Eye (tissue), 1 donor: ENCODE results near the gene DUS3L.
A peak's percentile ranks its signal among the peaks of the same experiment; 100 is the strongest.

ENCODE experiments used
- DNase-seq: peaks from one replicate; pipeline ENCODE4 v3.0.0-alpha.2; 2015

Gene DUS3L

DNA sequence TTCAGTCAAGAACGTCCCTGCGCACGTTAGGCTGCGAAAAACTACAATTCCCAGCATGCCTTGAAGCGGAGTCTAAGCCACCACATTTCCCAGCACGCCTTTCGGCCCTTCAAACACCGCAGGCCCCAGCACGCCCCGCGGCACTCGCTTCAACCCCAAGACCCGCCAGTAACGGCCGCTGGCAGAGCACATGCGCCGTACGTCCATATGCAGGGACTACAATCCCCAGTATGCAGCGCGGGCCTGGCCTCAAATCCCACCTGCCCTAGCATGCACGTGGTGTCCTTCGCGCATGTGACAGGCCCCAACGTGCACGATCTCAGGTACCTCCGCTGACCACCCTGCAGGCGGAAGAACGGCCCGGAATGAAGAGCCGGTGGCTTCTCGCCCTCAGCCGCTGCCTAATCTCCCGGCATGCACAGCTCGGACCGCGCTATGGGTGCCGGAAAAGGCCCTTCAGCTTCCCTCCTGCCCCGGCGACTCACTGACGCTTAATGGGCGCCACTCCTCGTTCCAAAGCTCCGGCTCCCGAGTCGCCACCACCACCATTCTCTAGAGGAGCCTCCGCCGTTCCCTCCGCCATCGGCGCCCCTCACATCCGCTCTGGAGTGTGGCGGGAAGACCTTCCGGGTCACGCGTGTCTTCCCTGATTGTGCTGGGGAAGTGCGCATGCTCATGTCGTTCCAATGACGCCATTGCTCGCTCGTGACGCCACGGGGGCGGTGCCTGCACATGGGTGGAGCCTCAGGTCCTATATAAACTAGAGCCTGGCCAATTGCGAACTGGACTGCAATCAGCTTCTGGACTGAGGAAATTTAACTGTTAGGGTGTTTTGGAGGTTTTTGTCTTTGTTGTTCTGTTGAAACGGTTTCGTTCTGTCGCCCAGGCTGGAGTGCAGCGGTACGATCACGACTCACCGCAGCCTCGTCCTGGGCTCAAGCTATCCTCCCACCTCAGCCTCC, at the start of gene DUS3L:
TSS of gene DUS3L (minus strand) at position 605 of the 962 bp plus-strand sequence. CDS start at position 583, 22 bp downstream.
- peak; percentile 99 for DNase-seq

DNA sequence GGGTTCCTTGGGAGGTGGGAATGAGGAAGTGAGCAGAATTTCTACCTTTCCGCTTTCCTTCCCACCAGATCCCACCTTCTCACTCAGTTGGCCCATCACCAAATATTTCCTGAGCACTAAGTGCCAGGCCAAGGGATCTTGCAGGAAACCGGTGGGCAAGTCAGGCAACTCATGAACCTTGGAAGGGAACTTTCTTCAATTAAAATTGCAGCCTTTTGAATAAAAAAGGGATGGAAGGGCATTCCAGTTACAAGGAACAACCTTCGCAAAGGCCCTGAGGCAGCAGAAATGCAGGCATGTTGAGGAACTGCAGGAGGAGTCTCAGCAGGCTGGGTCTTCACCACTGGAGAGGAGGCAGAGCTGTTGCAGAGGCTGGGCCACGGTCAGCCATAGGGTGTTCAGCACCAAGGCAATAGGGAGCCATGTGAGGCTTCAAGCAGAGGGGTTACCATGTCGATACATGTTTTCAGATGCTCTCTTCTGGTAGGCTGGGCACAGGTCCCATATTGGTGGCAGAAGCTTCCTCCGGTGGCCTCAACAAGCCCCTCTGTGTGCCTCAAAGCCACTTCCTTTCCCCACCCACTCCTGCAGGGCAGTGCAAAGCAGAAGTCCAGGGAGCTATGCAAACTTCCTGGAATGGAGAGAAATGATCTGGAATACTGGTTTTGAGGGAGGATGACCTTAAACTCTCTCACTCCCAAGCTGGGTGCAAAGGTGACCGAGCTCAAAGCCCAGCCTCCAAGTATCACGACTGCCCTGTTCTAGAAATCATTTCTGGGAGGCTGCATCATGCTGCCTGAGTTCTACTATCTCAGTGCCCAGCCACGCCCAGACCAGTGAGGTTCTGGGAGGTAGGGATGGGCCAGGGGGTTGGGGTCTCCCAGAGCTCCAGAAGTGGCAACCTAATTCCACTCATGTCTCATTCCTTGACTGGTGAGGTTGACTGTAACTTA, 48.4 kb upstream of the DUS3L start, which contains the start of gene FUT6:
TSS of gene FUT6 (minus strand) at position 638 of the 953 bp plus-strand sequence. CDS start 7,135 bp downstream, outside the sequence.
- DNase-seq: no peak

- DNase-seq: peak; percentile 5
Measured at GRCh38 chr19:5838353-5839064, 47.5 kb upstream of the DUS3L start.

DNA sequence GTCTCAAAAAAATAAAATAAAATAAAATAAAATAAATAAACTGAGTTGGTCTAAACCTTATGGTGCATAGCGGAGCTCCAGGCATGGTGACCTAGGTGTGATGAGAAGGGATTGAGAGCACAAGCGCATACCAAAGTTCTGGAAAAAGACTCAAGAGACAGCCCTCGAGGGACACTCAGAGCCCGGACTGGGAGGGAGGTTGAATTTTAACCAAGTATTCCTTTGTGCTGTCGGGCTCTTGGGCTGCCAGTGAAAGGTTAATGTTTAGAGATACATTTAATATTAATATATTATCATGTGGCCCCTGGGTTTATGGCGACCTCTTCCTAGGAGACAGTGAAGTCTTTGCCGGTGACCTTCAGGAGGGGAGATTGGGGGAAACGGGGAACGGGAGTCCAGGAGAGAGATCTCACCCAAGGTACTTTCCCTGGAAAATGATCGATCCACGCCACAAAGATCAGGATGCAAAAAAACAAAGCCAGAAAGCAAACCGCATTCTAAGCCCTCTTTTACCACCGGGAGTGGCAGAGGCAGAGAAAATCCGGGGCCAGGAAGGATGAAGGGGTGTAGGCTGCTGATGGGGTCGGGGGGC, 46.9 kb upstream of the DUS3L start:
- DNase-seq: no peak

DNA sequence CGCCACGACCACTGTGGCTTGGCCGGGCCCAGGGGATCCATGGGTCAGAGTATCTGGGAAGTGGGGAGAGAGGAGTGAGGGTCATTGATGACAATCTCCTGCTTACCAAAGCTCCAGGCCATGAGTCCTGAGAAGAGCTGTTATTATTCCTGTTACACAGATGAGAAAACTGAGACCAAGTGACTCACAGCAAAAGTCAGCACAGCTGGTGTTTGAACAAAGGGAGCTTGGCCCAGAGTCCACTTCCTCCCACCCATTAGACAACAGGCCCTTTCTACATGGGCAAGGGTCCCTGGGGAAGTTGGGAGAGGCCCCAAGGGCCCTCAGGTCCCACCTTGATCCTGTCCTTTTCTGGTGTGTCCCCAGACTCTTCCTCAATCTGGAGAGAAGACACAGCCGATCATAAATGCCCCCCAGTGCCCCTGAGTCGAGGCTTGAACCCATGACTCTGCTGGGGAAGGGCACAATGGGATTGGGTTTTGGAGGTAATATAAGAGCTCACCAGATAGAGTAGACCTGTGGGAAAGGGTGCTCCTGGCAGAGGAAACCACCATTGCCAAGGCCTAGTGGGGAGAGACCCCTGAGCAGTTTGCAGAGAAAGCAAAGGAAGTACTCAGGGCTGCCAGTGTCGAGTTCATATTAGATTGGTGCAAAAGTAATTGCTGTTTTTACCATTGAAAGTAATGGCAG, 41.7 kb upstream of the DUS3L start:
- DNase-seq: no peak

- DNase-seq: no peak
Measured at GRCh38 chr19:5832061-5832460, 41.1 kb upstream of the DUS3L start.

DNA sequence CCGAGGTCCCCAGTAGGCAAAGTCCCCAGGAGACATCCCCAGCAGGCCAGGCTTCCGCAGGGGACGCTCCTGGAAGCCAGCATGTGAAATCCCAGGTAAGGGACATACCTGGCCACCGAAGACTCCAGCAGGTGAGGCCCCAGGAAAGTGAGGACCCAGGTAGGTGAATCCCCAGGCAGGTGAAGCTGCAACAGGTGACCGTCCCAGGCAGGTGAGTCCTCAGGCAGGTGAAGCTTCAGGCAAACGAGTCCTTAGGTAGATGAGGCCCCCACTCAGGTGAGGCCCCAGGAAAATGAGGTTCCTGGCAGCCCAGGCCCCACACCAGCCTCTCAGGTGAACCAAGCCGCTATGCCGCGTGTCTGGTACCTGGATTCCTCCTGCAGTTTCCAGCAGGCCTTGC, 40.2 kb upstream of the DUS3L start:
- DNase-seq: no peak

DNA sequence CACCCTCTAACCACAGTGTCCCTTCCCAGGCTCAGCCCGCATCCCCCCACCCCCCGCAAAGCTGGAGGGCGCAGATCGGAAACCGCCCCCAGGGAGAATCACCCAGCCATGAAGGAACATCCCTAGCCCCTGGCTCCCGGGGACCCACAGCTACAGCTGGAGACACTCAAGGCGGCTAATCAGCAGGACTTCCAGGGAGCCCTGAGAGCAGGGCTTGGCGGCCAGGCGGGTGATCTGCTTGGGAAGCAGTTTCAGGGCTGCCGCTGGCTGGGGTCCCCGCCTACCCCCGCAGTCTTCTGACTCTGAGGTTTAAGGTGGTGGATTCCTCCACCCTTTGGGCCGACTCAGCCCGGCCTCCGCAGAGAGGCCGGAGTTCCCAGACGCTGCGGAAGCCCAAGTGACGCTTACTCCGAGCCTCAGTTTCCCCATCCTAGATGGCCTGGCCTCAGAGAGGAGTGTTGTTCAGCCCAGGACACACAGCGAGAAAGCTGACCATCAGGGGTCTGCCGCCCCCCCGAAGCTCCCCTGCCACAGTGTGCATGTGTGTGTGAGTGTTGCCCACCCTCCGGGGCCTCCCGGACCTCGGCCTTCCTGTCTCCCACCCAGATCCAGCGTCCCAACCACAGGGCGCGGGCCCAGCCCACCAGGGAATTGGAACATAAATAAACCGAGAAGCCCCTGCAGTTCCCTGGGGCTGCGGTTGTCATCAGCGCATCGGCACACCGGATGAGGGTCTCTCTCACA, 38.8 kb upstream of the DUS3L start:
- DNase-seq: no peak

GRCh38 chr19:5828661-5829566, 38.0 kb upstream of the DUS3L start:
- peak; percentile 66 for DNase-seq

DNA sequence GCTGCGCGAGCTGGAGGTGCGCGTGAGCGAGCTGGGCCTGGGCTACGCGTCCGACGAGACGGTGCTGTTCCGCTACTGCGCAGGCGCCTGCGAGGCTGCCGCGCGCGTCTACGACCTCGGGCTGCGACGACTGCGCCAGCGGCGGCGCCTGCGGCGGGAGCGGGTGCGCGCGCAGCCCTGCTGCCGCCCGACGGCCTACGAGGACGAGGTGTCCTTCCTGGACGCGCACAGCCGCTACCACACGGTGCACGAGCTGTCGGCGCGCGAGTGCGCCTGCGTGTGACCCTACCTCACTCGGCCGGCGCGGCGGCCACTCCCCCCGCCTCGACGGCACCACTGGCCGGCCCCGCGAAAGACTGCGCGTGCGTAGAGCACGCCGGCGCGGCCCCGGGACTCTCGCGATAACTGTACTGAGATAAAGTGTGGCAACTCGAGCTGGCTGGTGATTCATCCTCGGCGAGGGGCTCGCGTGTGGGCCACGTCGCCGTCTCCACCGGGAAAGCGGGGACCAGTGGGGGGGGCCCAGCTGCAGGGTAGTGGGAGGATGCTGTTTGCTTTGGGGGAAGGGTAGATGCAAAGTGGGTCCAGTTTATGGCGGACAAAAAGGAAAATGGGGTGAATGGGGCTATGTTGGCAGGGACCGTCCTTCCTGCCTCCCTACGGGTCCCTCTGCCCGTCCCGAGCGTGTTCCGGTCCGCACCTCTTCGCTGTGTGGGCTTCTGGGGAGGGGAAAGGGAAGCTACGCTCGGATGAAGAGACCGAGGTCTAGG, 37.1 kb upstream of the DUS3L start:
- peak; percentile 98 for DNase-seq

DNA sequence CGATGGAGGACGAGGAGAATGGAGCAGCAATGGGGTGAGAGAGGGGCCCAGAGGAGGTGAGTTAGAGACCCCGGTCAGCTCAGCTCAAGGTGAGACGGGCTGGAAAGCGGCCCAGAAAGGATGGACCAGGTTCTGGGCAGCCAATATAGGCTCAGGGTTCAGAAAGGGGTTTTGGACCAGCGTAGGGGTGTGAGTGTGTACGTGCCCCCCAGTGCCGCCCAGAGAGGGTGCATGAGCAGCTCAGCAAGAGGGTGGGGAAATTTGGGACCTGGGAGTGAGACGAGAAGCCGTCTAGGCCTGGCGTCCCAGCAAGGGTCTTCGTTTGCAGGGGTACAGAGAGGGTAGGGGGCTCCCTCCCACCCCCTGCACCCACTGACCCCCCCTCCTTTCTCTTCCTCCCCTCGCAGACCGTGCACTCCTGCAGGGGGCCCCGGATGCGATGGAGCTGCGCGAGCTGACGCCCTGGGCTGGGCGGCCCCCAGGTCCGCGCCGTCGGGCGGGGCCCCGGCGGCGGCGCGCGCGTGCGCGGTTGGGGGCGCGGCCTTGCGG, 36.5 kb upstream of the DUS3L start:
- no peak for DNase-seq

DNA sequence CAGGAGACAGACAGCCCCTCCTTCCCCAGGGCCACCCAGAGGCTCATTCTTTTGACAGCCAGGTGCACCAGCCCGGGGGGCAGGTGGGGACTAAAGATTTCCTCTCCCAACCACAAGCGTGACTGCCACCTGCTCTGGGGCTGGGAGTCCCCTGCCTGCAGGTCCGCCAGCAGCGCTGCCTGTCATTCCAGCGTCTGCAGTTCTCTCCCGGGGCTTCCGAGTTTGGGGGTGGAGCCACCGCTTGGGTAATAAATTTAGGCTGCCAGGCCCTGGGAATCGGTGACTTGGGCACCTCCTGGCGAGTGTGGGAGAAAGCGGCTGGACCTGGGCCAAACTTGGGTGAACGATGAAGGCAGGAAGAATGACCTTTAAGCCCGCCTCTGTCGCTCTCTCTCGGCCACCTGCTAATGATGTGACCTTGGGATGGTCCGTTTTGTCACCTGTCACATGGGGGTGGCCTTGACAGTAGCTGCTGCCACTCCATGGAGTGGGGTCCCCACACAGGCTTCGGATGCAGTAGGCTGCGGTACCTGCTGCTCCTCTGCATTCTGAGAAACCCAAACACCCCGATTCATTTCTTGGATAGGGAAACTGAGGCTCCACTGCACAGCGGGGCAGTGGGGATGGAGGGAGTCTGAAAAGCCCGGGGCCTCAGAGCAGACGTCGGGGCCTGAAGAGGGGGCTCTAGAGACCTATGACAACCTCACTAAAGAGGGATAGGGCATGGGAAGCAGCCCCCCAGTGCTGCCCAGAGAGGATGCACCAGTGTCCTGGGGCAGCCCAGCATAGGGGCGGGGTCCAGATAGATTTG, 35.8 kb upstream of the DUS3L start:
- DNase-seq: peak; percentile 62

DNA sequence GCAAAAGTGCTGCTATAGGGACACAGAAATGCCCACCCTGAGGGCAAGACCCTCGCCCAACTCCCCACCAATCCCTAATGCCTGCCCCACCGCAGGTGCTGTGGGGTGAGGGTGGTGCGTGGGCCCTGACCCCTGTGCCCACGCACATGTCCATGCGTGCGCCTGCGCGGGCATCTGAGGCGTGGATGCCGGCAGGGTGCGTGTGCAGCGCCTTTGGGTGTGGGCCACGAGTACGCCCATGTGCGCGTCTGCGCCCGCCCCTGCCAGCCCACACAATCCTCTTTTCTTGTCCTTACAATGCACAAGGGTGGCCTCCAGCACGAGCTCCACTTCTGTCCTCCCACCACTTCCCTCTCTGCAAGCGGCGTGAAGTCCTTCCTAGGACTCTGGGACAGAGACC, 34.2 kb upstream of the DUS3L start:
- DNase-seq: no peak

DNA sequence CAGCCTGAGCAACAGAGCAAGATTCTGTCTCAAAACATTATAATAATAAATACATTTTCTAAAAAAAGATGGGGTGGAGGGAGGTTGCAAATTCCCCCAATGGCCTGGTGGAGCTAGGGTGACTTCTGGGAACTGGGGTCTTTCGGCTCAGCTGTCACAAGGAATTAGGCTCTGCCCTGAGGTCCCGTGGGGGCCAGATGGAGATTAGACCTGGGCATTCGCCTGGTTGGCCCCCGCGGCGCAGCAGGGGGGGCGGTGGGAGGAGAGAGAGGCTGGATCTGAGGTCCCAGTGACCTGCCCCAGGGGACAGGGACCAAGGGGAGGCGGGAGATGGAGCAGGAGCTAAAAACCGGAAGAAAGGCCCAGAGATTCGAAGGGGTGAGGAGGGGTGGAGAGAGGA, 33.8 kb upstream of the DUS3L start:
- DNase-seq: peak; percentile 60

- DNase-seq: no peak
Measured at GRCh38 chr19:5823579-5824281, 32.8 kb upstream of the DUS3L start.

DNA sequence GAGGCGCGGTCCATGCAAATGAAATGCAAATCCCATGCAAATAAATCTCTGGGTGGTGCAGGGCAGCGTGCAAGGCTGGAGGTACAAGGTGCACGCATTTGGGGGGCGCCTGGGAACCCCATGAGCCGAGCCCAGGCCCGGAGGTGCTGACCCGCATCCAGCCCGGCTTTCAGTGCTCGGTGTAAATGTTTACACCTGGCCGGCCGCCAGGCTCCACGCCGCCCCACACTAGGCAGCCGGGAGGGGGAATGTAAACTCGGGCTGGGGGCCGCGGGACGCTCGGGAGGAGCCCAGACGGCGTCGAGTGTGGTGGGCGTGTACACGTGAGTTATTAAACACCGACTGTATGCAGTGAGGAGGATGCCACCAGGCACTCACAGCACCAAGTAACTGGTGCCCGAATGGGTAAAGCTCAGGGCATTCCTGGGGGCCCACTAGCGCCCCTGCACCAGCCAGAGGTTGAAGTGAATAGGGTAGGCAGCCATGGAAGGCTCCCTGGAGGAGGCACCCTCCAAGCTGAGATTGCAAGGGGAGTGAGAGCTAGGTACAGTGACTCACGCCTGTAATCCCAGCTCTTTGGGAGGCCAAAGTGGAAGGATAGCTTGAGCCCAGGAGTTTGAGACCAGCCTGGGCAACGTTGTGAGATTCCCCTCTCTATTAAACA, 31.4 kb upstream of the DUS3L start:
- no peak for DNase-seq
